Activated CD4-positive, alpha-beta T cell treated with anti-CD3 and anti-CD28 coated beads, Interleukin-2, Interleukin-4, amounts not matched to agents 100 ng/mL and 50 ng/mL, durations not matched to agents 16 hours and 8 hours (primary cell): ENCODE data around the gene RASD2.

Experiments used
- DNase-seq: peaks from one replicate; pipeline ENCODE4 v3.0.0-alpha.2; 2020; ENCODE audit warnings: low spot score

Gene RASD2

DNA sequence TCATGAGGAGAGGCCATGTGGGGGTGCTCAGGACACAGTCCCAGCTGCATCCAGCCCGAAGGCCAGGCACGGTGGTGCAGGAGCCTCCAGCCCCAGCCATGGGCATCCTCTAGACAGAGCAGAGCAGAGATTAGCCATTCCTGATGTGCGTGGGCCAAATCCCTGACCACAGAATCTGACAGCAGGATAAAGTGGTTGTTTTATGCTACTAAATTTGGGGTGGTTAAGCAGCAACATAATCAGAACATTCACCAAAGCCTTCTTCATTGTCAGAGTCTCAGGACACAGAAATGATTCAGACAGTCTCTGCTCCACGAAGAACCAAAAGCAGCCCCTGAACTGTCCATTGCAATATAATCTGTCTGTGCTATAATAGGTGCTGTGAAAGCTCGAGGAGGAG is 19.7 kb downstream of the RASD2 start:
- DNase-seq = no peak

DNA sequence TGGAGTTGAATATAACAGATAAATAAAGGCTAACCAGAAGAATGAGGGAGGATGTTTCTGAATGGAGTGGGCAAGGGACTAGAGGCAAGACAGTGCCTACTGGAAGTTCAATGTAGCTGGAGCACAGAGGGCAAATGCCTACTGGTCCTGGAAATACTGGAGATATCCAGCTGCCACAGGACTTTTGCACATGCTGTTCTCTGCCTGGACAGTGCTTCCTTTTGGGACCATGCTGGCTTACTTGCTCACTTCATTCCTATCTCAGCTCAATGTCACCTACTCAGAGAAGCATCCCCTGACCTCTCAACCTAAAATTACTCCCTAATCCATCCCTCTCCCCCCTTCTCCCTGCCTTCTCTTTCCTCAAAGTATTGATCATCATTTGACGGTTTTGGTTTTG is 20.2 kb downstream of the RASD2 start:
- no peak for DNase-seq

DNA sequence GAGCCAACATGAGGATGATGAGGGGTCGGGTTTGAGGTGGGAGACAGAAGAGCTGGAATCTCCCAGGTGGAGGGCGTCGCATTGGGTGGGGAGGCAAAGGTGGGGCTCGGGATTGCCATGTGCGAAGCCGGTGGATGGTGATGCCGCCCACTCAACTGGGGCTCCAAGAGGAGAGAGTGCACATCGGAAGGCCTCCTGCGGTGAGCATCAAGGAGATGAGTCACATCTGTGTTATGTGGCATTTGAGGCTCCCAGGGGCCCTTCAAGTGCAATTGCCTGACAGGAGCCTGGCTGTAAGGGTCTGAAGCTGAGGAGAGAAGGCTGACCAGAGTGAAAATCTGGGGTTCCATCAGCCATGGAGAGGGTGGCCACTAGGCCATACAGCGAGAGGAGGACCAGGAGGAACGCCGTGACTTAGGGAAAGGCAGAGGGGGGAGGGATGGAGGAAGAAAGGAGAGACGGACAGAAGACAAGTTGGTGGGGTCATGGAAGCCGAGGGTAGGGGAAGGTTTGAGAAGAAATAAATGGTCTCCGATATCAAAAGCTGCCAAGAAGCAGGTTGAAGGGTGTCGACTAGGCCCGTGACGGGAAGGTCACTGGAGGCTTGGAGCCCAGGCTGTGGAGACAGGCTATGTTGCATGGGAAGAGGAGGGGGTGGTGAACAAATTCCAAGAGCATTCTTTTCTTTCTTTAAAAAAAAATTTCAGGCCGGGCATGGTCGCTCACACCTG is 21.3 kb downstream of the RASD2 start:
- no peak for DNase-seq

DNA sequence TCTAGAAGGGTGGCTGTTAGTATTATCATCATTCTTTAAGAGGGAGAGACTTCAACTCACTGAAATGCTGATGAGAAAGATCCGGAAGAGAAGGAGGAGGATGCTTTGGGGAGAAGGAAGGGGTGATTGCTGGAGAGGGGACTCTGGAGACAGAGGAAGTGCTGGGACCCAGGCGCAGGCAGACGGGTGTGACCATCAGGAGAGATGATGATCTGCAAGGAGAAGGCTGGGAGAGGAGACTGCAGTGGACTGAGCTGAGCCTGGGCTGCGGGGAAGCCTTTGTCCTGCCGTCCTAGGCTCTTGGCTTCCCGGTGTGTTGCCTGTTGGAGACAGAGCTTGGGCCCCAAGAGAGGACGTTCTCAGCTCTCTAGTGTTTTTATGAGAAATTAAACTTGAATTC is 22.6 kb downstream of the RASD2 start:
- no peak for DNase-seq

DNA sequence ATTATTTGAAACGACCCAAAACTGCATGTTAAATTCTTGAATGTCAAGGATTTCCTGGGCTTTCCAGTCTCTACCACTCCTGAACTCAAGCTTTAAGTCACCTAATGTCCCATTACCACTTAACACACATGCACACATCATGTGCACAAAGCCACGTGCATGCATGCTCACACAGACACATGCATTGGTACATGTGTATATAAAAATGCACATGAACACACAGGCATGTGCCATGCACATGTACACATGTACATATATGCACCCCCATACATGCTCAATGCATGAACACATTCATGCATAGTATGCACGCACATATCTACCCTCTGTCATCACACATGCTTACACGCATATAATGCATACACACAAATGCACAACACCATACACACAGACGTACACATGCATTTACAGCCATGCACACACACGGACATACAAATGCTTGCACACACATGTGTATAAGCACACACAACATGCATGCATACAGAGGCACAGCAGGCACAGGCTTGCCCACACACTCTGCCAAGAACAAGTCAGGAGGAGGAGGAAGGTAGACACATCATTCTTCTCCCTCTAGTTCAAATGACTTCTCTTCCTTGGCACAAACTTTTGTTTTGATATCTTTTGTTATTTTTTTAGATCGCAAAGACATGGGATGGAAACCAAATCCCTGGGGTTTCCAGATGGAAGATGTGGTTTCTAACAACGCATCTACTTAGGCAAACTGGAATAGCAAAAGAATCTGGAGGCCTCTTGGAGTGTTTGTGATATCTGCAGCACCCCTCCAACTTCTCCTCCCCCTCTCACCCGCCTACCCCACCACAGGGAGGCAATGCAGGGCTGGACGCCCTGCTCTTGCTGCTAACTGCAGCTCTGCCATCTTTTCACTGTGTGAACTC is 24.6 kb downstream of the RASD2 start:
- no peak for DNase-seq

DNA sequence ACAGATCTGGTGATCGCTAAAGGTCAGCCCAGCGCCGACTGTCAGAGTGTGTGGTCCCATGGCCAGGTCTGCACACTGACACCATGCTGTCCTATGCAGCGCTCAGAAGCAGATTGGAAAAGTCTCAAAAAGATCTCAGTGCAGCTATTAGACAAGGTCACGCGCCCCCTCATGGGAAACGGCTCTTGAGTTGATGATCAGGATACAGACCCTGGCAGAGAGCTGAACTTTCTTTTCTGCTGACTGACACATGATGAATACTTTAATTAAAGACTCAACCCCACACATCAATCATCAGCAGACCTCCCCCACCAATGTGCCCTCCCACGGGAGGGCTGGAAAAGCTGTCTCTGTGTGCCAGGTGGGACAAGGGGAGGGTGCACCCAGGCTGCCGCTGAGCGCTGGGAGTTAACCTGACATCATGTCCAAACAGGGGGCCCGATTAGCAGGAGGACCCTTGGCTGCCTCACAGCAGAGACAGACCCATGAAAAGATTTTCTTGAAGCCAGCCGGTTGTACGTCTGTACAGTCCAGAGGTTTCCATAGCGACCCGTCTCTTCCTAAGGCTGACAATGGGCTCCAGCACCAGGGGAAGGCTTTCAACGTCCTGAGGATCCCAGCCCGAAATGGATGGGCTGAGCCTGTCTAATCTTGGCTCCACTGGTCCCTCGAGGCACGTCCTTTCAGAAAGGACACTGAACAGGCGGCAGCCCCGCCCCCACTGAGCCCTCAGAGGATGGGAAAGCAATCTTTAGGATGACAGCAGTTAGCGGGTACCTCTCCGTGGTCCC is 26.9 kb downstream of the RASD2 start:
- DNase-seq = no peak

DNA sequence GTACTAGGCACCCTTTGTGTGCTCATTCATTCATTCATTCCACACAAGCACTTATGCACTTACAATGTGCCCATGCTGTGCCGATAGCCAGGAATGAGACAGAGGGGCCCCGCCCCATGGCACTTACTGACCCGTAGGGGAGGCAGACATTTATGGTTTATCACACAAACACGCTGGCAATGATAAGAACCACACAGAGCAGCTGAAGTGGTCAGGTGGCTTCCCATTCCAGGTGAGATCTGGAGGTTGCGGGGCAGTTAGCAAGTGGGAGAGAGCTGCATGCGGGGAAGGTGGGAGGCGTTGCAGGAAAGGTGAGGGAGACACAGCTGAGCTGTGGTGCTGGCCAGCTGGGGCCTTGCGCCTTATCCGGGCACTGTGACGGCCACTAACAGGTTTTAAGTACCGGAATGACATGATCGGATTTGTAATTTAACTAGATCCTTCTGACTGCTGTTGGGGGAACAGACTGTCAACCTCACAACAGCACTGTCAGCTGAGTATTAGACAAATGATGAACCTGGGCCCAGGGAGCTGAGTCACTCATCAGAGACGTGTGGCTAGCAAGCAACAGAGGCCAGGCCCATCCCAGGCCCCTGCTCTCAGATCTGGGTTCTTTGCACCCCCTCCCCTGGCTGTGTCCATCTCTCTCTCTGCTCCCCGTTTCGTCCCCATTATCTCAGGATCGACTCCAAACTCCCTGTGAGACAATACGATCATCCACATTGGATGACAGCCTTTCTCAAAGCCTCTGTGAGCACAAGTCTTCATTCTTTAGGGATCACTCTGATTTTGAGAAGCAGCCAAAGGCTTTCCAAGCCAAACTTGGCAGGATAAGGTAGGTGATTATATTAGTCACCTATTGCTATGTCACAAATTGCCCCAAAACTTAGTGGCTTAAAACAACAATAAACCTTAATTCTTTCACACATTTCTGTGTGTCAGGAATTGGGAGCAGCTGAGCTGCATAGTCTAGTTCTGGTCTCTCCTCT is 28.4 kb downstream of the RASD2 start:
- no peak for DNase-seq

DNA sequence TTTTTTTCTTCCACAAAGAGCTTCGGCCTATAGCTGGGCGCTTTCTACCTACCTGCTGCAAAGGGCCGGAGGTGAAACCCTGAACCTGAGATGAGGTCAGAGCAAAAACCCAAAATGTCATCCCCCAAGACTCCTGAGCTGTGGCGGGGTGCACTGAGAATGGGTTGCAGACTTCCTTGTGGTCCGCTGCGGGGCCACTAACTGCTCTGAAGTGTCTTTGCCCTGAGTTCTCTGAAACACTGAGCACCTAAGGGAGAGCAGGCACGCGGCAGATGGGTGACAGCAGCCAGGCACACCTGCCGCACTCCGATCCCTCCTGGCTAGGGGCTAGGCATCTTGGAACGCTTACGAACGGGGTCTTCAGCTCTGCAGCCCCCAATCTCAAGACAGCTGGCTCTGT is 29.3 kb downstream of the RASD2 start:
- DNase-seq = no peak

DNA sequence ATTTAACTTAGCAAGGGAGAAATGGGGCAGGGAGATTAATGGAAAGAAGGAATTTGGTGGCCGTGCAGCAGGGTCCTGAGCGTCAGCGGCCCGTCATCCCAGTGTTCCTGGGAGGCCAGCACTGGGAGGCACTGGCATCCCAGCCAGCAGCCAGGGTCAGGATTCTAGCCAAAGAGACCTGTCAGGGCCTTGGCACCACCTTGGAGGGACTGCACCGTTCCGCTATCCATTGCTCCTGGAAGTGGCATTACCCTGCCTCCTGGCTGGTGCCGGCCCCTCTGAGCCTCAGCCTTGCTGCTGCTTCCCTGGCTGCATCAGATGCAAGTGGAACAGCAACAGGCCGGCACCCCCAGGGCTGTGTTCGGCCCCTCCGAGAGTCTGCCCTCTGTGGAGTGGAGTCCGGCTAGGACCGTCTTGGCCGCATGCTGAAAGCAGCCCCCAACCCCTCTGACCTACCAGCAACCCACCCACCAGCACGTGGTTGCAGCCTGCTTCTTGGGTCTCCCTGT is 30.1 kb downstream of the RASD2 start:
- no peak for DNase-seq

DNA sequence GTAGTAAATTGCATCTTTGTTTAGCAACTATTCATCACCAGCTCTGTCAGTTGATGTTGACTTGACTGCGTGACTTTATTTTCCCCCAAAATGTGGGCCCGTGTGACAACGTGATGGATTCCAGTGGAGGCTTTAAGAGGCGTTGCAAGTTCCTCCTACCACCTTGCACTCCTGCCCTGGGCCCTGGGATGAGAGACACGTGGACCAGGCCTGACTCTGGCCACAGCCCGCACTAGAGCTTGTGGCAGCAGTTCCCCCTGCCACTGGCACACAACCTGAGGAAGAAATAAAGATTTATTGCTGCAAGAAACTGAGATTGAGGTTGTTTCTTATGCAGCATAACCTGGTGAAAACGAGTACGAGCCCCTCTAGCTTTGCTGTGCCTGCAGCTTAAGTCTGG is 31.9 kb downstream of the RASD2 start:
- DNase-seq = no peak

DNA sequence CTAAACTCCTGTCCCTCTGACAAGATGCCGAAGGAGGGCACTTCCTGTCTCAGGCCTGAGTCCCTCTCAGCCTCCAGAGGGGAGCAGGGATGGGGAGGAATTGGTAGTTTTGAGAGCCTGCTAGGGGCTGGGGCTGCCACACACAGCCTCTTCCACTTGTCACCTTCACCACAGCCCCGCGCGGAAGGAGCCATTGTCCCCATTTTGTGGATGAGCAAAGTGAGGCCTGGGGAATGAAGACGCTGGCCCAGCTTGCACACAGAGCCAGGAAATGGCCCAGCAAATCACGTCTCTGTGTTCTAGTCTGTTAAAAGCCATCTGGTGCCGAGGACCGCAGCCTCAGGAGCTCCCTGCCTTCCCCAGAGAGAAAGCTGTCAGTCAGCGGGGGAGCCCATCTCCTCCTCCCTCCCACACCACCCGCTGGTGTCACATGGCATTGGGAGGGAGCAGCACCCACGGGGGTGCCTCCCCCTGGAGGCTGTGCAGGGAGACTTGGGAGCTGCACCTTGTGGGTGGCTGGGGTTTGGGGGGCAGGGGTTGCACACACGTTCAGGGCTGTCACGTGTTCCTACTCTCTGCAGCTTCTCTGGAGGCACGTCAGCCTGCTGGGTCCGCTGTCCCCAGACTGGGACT is 34.6 kb downstream of the RASD2 start:
- no peak for DNase-seq

DNA sequence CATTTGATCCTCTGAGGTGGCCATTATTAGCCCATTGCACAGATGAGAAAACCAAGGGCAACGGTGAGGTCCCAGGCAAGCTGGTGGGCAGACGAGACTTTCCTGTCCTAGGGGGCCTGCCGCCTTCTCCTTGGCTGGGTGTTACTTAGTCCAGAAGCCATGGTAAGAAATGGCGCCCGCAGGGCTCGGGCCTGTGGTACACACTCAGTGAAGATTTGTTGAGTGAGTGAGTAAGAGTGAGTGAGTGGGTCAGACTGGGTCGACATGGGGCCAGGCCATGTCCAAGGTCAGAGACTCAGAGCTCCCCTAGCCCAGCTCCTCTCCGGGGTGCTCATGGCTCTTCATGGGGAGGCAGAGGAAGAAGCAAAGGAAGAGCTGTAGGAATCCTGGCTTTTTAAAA is 36.0 kb downstream of the RASD2 start:
- no peak for DNase-seq

DNA sequence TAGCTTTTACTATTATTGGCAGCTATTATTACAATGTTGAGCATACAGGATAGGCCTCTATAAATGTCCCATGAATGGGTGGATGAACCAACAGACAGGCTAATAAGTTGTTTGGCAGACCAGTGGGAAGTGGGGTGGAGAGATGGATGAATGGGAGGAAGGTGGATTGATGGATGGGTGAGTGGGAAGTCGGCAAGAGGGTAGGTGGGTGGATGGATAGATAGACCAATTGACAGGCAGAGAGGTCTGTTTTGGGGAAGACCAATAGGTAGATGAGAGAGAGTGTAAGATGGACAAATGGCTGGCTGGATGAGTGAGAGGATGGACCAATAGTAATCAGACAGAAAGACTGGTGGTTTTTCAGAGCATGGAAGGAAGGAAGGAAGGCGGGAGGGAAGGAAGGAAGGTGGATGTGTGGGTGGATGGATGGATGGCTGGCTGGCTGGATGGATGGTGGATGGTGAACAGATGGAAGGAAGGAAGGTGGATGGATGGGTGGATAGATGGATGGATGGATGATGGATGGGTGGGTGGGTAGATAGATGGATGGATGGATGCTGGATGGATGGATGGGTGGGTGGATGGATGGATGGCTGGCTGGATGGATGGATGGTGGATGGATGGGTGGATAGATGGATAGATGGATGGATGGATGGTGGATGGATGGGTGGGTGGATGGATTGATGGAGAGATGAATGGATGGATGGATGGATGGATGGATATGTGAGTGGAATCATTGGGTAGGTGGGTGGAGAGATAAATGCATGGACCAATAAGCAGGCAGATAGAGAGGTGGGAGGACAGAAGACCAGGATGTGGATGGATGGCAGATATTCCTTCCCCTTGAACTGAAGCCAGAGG is 37.4 kb downstream of the RASD2 start:
- no peak for DNase-seq

DNA sequence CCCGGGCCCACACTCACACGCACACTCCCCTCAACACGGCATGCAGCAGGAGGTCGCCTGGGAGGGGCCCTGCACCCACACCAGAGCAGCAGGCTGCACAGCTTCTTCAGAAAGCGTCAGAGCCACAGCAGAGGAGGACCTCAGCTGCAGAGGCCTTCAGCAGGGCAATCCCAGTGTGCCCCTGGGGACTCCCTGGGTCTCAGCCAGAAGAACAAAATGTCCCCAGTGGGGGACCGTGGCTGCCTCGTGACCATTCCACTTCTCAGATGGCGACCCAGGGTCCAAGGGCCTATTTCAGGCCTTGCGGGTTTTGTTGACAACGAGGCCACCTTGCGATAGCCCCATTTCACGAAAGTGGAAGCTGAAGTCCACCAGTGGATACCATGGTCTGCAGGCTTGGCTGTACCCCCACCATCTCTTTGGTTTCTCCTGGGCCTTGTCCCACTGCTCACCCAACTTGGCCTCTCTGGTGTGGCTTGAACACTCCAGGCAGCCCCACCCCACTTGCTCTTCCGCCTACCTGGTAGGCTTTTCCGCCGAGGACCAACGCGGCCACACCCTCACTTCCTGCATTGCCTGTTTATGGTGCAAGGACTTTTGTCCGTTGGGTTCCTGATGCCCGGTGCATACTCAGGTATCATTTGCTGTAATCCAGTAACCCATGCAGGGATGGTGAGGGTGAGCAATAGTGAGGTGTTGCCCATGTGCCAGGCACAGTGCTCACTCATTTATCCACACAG is 38.4 kb downstream of the RASD2 start:
- DNase-seq = no peak

DNA sequence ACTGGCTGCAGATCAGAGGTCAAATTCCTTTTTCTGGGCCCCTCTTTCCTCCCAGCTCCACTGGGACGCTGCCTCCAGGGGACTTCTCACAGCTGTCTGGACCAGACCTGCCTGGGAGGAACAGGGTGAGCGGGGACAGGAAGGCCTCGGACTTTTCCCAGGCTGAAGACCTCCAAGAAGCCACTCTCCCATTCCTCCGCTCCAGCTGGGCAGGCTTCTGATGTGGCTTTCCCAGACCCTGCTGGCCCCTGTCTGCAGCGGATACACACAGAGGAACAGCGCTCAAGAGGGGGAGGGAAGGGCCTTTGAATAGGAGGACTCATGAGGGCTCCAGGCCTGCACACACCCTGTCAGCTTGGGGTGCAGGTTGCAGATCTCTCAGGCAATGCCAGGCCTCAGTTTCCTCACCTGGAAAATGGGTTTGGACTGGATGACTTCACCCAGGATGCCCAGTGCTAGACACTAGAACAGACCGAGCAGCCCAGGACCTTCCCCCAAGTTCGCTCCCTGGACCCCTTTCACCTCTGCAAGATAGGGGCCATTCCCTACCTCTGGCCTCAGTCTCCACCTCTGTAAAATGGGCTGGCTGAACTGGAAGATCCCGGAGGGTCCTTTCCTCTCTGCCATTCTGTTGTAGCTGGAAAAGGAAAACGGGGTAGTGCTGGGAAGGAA is 39.9 kb downstream of the RASD2 start:
- no peak for DNase-seq

DNA sequence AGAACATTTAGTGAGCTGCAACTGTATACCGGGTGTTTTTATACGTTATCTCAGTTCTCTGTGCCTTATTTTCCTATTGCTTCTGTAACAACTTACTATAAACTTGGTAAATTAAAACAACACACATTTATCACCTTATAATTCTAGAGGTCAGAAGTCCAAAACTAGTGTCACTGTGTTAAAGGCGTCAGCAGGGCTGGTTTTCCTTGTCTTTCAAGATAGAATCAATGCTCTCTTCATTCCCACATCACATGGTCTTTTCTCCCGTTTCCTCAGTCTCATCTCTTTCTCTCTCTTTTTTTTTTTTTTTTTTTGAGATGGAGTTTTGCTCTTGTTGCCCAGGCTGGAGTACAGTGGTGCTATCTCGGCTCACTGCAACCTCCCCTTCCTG is 40.4 kb downstream of the RASD2 start:
- no peak for DNase-seq

DNA sequence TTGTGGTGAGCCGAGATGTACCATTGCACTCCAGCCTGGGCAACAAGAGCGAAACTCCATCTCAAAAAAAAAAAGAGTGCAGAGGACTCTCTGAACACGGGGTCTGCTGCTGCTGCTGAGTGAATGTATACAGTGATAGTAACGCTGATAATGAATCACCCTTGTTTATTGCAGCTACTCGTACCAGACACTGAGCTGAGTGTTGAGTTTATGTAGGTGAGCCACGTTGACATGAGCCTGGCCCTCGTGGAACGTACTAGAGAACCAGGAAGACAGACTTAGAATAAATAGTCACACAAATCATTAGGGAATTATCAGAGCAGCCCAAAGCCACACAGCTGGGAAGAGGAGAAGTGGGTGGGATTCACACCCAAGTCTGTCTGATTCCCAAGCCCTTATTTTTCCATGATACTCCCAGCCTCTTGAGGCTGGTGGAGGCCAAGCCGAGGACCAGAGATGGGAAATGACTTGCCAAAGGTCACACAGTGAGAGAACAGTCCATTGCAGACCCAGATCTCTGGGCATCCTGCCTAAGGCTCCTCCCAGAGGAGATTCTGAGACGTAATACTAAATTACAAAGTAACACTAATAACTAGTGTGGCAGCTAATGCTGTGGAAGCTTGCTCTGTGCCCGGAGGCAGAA is 41.7 kb downstream of the RASD2 start:
- DNase-seq = no peak
